ENCODE measurements around the gene NTNG1.

NTNG1 gene

DNA sequence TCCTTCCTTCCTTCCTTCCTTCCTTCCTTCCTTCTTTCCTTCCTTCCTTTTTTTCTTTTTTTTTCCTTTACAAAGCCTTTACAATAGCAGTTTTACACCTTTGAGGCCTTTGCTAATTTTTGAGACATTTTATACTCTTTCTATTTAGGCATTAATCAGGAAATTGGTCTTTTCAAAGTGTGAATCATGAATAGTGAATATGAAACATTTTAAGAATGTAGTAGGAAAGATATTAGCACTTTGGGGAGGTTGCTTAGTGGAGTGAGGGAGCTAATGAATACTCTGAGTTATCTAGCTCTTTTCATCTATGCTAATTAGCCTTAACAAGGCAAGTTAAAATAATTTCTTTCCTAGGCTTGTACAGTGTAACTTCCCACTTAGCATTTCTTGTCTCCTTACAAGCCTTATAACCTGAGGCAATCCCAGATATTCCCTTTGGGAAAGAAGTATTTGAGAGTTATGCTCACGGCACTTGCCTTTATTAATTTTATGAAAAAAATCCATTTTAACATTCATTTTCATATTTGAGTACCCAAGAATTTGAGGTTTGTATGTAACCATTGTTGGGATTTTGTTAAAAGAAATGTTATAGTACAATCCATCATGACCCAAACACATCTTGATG is 122.6 kb downstream of the NTNG1 start:
- no peak for DNase-seq (ENCODE audit: low read depth)

DNA sequence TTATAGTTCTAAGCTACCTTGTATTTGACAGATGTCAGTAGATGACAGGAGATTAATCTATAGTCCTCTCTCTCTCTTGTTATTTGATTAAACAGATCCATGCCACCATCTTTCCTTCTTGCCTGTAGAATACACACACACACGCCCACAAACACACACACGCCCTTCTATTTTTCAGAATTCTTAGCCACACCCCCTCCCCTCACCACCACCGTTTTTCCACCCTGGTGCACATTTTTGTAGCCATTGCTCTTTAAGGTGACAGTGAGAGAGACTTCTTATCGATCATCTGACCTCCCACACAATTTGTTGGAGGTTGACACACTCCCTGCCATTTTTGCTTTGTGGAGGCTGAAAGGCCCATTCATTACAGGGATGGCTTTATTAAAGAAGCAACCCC is 123.2 kb downstream of the NTNG1 start:
- DNase-seq (ENCODE audit: low read depth), result no peak

DNA sequence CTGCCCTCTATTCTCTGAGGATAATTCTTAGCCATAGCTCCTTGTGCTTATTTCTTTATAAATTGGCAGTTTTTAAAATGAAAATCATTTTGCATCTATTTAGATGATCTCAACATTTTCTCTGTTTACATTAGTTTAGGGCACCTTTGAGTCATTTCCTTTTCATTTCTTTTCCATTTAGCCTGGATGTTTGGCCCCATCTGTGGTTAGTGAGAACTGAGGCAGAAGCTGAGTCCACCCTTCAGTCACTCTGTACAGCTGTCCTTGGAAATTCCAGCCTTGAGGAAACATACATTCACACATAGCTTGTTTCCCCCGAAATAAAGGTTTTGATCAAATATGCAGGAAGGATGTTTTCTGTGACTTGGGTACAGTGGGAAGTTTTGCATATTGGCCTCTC is 123.7 kb downstream of the NTNG1 start:
- DNase-seq (ENCODE audit: low read depth), result no peak

DNA sequence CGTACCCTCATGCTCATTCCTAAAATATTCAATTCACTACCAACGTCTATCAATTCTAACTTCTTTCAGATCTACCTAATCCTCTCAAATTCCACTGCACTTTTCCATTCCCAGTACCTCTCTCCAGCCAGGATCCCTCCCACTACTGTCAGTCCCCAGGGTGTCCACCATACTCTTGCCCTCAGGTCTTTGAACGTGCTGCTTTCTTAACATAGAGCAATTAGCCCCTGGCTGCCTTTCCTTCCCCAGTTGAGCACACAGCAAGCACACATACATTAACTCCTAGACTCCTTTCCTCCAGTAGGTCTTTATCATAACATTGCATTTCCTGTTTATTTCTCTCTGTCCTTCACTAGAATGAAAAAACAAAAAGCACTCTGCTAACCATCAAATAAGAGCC is 126.7 kb downstream of the NTNG1 start:
- no peak for DNase-seq (ENCODE audit: low read depth)

DNA sequence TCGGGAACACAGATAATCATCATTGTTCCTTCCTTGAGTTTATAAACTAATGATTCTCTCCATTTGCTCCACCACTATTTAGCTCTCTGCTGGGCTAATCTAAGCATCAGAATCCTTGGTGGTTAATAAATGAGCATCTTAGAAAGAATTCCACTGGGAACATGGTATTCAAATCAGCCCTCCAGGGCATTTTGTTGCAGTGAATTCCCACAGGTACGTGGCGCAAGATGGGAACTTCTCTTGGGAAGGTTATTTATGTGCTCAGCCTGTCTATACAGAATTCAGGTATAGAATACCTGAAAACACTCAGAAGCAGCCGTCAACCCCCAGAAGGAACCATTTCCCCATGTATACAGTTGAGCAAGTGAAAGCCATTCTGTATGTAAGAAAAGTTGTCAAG is 131.5 kb downstream of the NTNG1 start:
- no peak for DNase-seq (ENCODE audit: low read depth)

DNA sequence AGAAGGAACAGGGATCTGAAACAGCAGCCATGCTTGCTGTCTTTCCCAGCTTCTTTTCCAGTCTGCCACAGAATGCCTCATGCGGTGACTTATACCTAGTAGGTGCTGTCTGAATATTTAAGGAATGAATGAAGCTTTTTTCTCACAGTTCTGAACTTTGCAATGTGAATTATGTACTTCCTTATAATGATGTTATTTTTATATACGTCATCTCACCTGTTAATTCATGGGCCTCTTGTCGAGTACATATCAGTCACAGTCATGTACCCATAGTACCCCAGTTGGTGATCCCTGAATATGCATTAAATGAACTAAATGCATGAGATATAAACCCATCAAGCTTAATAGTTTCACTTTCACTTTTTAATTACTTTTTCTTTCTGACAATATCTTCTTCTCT is 132.7 kb downstream of the NTNG1 start:
- DNase-seq (ENCODE audit: low read depth), result no peak

DNA sequence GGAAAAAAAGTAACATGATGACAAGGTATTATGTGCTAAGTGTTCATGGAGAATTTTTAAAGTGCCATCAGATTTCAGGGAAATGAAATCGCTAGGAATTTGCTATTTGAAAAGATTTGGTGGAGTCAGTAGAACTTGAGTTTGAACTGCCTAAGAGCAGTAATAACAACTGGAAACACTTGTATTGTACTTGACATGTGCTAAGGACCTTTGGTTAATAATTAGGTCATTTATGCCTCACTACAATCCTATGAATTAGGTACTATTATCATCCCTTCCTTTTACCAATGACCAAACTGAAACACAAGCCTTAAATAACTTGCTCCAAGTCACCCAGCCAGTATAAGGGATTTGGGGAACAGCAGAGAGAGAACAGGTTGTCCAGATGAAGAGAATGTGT is 133.4 kb downstream of the NTNG1 start:
- no peak for DNase-seq (ENCODE audit: low read depth)

DNA sequence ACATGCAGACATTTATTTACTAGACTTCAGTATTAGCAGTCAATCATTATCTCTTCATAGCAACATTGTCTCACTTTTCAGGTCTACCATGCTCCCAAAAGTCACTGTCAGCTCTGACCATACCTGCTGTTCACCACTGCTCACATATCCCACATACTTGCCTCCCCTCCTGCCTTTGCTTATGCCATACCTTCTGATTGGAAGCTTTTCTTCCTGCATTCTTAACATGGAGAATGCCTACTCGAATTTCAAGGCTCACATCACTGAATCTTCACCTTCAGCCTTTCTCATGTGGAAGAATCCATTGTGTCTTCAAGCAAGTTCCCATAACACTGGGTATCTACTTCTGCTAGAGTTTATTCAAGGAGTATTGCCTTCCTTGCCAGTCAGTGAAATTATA is 135.4 kb downstream of the NTNG1 start:
- DNase-seq (ENCODE audit: low read depth), result no peak

DNA sequence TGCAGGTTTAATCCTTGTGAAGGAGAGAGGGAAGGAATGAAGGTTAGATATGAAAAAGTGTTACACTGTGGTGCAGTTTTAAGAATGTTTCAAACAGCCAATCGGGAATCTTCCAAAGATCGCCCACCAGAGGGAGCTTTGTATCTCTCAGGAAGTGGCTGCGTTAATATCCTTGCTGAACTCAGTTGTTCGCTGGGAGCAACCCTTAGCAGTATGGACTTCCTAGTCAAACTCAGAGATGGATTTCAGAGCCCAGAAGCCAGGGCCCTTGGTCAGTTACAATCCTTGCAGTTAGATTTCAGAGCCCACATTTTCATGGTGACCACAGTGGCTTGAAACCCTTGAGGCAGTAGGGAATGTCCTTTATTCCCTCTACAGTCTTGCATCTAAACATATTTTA is 136.2 kb downstream of the NTNG1 start:
- no peak for DNase-seq (ENCODE audit: low read depth)

DNA sequence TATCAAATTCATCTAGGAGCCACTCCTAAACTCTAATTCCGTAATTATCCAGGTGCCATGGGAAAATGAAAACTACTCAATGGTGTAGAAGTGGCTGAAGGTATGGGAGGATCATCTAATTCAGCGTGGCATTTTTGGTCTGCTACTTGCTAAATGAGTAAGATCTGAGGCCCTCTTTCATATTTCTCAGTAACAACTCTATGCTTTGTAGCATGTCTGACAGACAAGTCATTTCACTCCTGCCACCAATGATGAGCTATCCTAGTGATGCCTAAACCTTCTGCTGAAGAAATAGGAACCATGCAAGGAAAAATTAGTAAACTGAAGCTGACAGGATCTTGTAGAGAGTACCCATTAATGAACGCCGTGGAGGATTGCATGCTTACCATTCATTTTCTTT is 145.3 kb downstream of the NTNG1 start:
- DNase-seq (ENCODE audit: low read depth), result no peak

DNA sequence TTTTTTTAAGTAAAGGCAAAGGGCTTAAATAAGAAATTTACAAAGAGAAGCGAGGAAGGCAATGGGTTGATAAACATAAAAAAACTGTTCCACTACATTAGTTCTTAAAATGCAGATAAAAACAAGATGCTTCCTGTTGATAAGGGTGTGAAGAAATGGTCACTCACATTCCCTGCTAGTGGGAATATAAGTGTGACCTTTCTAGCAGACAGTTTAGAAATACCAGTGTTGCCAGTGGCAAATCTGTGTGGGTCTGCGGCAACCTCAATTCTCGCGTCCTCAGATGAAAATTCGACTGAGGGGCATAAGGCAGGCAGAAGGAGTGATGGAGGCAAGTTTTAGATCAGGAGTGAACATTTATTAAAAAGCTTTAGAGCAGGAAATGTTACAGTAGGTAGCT is 151.1 kb downstream of the NTNG1 start:
- no peak for DNase-seq (ENCODE audit: low read depth)

DNA sequence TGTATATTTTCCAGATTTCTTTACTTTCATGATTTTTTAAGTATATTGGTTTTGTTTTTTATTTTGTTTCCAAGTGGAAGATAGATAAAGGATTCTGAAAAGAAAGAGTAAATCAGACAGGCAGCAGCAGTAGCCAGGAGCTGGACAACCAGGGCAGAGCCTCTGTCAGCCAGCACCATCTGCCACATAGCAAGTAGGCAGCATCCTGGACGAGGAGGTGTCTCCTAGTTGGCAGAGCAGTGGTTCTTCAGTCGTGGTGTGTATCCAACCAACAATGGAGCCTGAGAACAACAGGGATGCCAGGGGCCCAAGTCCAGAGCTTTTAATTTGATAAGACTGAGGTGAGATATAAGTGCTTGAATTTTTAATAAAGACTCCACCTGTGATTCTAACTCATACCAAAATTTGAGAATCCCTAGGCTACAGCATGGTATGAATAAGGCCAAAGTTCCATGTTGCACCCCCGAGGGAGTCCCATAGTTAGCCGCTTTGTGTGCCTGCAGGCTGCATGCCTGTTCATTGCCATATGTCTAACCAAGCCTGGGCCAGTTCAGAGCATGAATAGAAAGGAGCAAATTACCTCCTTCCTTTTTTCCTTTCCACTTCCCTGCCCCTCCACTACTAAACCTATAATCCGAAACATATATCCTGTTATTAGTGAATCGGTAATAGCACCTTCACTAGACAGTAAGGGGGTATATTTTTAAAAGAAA is 153.2 kb downstream of the NTNG1 start:
- no peak for DNase-seq (ENCODE audit: low read depth)

DNA sequence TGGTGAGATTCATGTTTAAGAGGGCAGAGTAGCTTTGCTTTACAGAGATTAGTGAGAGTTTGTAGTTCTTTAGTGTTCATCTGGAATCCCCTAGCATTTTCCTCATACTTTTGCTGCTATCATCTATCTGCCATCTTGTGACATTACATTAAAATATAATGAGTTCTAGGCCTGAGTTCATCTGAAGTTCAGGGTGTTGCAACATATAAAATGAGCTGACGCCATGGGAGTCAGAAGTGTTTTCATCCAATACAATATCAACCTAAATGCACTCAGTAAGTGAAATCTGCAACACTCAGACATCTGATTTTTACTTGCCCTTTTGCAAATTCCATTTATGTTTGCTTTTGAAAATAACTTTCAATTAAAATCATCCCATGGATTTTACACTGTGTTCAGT is 153.8 kb downstream of the NTNG1 start:
- DNase-seq (ENCODE audit: low read depth), result no peak

DNA sequence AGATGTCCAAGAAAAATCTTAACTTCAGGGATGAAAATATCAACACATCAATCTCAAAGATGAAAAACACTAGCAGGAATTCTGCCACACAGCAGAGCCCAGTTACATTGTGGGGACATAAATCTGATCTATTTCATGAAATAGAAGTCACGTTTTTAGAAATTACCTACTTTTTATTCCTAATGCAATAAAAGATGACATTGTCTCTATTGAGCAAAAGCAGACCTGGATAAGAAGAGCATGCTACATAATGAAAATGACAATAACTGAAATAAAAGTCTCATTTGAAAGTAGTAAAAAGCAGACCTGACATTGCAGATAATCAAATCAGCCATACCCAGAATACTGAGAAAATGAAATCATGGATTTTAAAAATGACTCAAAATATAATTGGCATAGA is 156.8 kb downstream of the NTNG1 start:
- no peak for DNase-seq (ENCODE audit: low read depth)

DNA sequence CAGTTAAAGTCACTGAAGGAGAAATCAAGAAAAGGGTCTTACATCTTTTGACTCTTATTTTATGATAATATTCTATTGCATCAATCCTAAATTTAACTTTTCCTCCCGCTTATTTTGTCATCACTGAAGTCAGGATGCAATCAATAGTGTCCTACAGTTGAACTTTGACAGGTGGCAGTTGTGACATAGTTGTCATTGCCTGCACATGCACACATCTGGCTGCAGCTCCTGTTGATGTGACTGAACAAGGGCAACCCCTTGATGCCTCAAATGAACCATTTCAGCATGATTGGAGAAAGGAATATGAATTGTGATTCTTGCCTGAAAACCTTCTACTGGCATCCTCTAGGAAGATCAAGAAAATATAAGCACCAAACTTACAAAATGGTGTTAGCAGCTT is 157.7 kb downstream of the NTNG1 start:
- DNase-seq (ENCODE audit: low read depth), result no peak

DNA sequence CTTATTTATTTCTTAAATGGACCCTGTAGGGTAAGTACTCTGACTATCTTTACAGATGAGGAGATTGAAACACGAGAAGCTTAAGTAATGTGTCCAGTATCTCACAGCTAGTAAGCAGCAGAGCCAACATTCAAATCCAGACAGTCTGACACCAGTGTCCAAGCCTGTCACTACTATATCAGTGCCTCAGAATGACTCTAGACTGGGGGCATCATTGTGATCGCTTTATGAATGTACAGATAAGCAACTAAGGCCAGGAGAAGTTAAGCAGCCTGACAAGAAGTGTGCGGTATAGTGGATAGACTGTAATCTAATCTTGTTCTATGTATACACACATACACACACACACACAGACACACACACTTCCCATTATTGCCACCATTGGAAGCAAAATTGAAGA is 158.7 kb downstream of the NTNG1 start:
- DNase-seq (ENCODE audit: low read depth), result no peak

DNA sequence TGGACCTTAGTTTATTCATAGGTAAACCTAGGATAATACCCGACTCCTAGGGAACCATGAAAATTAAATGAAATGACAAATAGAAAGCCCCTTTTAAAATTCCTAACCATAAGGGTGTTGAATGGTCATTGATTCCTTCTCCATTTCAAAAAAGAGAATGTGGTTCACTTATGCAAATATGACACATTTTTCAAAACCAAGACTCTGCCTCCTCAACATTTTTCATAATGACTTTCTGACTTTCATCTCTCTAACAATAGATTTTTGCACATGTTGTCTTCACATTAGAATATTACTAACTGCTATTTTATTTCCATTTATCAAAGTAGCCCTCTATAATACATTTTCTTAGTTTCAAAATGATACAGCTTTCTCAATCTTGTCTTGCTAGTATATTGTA is 169.1 kb downstream of the NTNG1 start:
- DNase-seq (ENCODE audit: low read depth), result no peak

DNA sequence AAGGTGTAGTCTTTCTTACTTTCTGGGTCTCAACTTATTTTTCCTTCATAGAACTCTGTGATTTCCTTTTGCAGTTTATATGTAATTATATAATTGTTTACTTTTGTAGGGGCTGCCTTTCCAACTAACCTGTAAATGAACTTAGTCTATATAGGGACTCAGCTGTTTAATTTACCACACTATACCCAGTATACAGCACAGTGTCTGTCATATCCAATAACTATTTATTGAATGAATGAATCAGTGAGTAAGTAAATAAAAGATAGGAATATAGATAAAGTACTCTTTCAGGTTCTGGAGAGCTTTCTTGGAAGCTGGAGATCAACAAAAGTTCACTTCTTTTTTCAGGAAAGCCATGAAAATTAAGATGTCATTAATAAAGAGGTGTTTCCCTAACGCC is 174.8 kb downstream of the NTNG1 start:
- no peak for DNase-seq (ENCODE audit: low read depth)

DNA sequence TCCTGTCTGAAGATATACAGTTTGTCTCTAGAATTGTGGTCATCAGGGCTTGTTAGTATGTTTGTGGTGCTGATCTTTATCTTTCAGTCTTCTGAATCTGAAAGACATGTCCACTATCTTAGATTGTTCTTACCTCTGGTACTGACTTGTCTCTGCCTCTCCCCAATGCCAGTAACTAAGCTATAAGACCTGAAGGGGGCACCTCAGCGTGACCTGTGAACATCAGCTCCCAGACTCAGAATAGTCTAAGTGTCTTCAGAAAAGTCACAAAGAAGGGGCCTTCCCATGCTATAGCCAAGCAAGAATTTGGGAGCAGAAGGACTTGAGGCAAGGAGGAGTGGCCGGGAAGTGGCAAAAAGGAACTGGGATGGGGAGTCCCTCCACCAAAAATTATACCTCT is 178.1 kb downstream of the NTNG1 start:
- DNase-seq (ENCODE audit: low read depth), result no peak

DNA sequence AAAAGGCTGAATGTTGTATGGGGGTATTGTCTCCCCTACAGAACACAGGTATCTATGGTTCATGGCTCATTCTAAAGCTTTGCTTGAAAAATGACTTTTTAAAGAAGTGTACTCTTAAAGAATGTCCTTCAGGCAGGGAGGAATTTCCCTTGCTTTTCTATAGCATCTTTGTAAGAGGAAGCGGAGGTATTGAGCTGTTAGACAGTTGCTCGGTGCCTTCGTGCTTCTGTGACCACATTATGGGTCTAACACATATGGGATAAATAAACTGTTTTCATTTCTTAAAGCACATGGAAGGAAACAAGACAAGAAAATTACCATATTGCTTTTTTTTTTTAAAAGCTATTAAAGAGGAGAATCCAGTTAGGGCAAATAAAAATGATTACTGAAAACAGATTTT is 182.9 kb downstream of the NTNG1 start:
- no peak for DNase-seq (ENCODE audit: low read depth)

DNA sequence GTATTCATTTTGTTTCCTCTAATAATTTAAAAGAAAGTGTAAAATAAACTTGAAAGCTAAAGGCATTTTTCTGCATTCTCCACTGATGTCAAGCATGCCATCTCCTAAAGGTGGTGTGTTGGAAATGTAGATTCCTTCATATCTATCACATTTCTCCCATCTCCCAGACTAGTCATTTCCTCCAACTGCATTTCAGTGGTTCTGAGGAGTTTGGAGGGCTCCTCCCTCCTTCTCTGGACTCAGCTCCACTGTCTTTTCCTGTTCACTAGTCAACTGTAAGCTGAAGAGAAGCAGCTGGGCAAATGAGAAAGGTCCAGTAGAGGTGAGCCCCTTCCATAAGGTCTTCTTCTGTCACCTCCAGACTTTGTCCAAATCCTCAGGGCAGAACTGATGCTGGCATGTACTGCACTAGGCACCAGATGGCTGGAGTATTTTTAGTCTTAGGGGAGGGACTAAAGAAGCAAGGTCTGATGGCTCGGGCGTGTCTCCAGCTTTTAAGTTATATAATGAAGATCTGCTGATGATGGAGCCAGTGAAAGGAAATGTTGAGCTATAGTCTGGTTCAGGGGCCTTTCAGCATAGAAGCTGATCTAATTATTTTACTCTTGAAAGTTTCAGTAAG is 186.1 kb downstream of the NTNG1 start:
- DNase-seq (ENCODE audit: low read depth), result no peak

DNA sequence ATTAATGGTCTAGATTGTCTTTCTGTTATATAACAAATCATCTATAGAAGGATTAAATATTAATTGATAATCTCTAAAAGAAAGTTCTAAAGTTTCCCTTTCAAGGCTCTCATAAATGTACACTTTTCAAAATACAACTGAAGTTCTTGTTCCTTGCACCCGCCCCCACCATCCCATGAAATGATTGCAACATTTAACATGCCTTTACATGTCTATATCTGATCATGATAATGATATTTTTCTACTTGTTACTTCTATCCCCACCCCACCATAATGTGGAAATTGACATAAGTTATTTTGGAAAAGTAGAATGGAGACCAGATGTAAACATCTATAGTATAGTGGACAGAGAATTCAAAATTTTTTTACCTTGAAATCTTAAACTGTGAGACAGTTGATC is 186.6 kb downstream of the NTNG1 start:
- no peak for DNase-seq (ENCODE audit: low read depth)

DNA sequence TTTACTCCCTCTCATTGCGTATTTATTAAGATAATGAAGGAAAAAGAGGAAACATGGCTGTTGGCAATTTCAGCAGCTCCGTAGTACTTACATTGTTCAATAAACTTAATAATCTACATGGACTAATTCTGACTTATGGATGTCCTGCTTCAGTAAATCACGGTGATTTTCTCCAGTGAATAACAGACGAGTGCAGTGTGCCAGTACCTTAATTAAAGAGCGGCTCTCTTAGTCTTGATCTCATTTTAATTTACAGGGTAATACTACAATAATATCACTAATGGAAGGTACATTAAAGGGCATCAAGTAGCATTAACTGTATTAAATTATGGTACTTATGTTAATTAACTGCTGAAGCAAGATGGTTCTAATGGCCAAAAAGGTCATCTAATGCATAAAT is 187.2 kb downstream of the NTNG1 start:
- no peak for DNase-seq (ENCODE audit: low read depth)

DNA sequence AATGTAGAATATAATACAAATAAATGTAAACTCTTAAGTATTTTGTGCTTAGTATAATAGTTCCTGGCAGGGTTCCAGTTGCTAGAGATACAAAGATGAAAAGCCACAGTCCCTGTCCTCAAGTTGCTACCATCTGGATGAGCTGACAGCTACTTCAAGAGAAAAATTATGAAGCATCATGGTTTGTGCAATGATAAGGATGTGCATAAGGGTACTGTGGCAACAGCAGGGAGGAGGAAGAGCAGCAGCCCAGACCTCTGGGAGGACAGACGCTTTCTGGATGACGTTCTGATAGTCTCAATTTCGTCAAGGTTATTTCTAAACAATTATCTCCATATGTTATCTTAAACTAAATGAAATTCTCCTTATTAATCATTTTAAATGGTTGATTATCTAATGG is 198.9 kb downstream of the NTNG1 start:
- no peak for DNase-seq (ENCODE audit: low read depth)

Measured in activated T-cell treated with anti-CD3 and anti-CD28 coated beads for 48 hours (primary cell).